Measurements from ENCODE around the gene RAB34. TPM values are rescaled to one million over a fixed set of nuclear protein-coding genes. Genes with fewer than 3 reads are reported as not detected.

The RAB34 gene
- total and polyA plus RNA-seq, 9 of the 15 experiments (the other 6 are each of a cell fraction or from before 2014, with no cell fraction given), result 0.07 to 3.8 (median 0.46) TPM; not detected in 1

- peak; percentile 43; the same call in 1 of the 2 replicates for TF ChIP-seq FOSL1 (tag; conservative IDR thresholded peaks at IDR 0.05)
- TF ChIP-seq ZNF277 (CRISPR knock-in tag; IDR thresholded peaks at IDR 0.05; ENCODE audit: borderline replicate concordance), result no peak
- peak; percentile 35 for TF ChIP-seq HNRNPLL (IDR thresholded peaks at IDR 0.05; ENCODE audit: low read depth, low read length, poor library complexity, severe bottlenecking)
- peak; percentile 30; the same call in 1 of the 2 replicates for TF ChIP-seq ATF7 (IDR thresholded peaks at IDR 0.05)
- 0 out of 2 replicates have a peak, but pooled peaks have one; percentile 50 for TF ChIP-seq ZNF175 (CRISPR knock-in tag; IDR thresholded peaks at IDR 0.05; ENCODE audit: low read depth)
- TF ChIP-seq PRMT5 (CRISPR knock-in tag; IDR thresholded peaks at IDR 0.05), result no peak
- TF ChIP-seq XRCC5 (IDR thresholded peaks at IDR 0.05; ENCODE audit: low read depth, low read length), result peak; percentile 47; the same call in 1 of the 2 replicates
- peak; percentile 31; the same call in 1 of the 2 replicates for TF ChIP-seq TEAD4 (IDR thresholded peaks at IDR 0.05; ENCODE audit: low read length)
- no peak for TF ChIP-seq TEAD4 (CRISPR knock-in tag; IDR thresholded peaks at IDR 0.05; ENCODE audit: borderline replicate concordance)
- peak; percentile 58; the same call in 1 of the 2 replicates for TF ChIP-seq HCFC1 (IDR thresholded peaks at IDR 0.05; ENCODE audit: low read depth, low read length)
These were observed 25.8 kb upstream of the RAB34 start, which contains the start of gene TRAF4 (continued) for GRCh38 chr17:28743243-28744103.
